ENCODE measurements around the gene BCAR3.

The BCAR3 gene

DNA sequence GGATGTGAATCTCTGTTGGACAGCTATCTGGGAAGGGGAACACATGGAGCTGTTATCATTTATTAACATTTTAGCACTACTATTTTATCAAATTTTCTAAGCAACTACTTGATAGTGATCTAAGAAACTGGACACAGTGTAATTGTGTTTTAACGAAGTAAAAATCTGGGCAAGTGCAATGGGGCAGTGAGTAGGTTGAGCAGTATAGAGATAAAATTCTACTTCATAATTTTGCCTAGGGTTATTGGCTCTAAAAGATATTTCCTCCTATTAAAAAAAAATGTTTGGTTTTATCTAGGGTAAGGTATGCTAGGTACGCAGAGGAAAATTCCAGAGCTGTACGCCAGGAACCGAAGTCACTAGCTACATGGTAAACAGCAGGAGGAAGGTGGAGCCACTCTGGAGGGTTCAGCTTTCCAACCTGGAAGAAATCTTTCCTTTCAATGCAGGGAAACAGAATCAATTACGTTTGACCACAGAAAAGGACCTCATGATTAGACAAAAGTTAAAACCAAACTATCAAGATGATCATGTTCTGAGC is 43.3 kb downstream of the BCAR3 start:
- H3K79me2 ChIP-seq (ENCODE audit: insufficient read depth, low read length), result no peaks in the 10 kb centered on the region

DNA sequence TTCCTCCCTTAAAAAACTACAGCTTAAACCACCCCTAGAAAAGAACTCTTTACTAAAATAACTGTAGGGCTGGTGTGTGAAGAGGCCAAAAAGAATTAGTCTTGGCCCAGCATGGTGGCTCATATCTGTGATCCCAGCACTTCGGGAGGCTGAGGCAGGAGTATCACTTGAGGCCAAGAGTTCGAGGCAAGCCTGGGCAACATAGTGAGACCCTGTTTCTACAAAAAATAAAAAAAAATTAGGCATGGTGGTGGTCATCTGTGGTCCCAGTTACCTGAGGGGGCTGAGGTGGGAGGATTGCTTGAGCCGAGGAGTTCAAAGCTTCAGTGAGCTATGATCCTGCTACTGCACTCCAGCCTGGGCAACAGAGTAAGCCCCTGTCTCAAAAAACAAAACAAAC is 44.9 kb downstream of the BCAR3 start:
- no peak overlapping the region for H3K27ac ChIP-seq (ENCODE audit: low read length)
- no peak for DNase-seq
- no peaks in the 10 kb centered on the region for H3K27me3 ChIP-seq (ENCODE audit: insufficient read depth, low read length, poor library complexity)
- no peaks in the 10 kb centered on the region for H3K9me3 ChIP-seq (ENCODE audit: insufficient read depth, low read length, severe bottlenecking)
- no peaks in the 10 kb centered on the region for H3K4me1 ChIP-seq (ENCODE audit: insufficient read depth, low read length)
- no peaks in the 10 kb centered on the region for H3K36me3 ChIP-seq (ENCODE audit: insufficient read depth, low read length)
- no peak for TF ChIP-seq EZH2 (IDR thresholded peaks at IDR 0.05; ENCODE audit: borderline replicate concordance, low read depth, low read length, severe bottlenecking)
- ATAC-seq (ENCODE audit: insufficient read depth, low read depth), result no peak
- no peak overlapping the region for H3K4me2 ChIP-seq (ENCODE audit: insufficient read depth, low read length)
- H2AFZ ChIP-seq (ENCODE audit: low read depth, low read length), result no peak overlapping the region
- no peaks in the 10 kb centered on the region for H3K79me2 ChIP-seq (ENCODE audit: insufficient read depth, low read length)
- H3K9ac ChIP-seq (ENCODE audit: low read depth, low read length), result no peak overlapping the region
- no peak overlapping the region for H3K4me3 ChIP-seq (ENCODE audit: low read depth in 1 of 2, low read length in 2 of 2)
- H4K20me1 ChIP-seq (ENCODE audit: insufficient read depth, low read length), result no peaks in the 10 kb centered on the region

More for the DNA sequence above, 43.3 kb downstream of the BCAR3 start:
- Histone ChIP-seq H4K20me1 (ENCODE audit: insufficient read depth, low read length) (no peaks in the 10 kb centered on the region), H3K27me3 (ENCODE audit: insufficient read depth, low read length, poor library complexity) (no peaks in the 10 kb centered on the region), H3K4me1 (ENCODE audit: insufficient read depth, low read length) (no peaks in the 10 kb centered on the region), H3K36me3 (ENCODE audit: insufficient read depth, low read length) (no peaks in the 10 kb centered on the region), H3K9ac (ENCODE audit: low read depth, low read length) (no peak overlapping the region), H2AFZ (ENCODE audit: low read depth, low read length) (no peak overlapping the region), H3K4me3 (ENCODE audit: low read depth in 1 of 2, low read length in 2 of 2) (no peak overlapping the region), H3K9me3 (ENCODE audit: insufficient read depth, low read length, severe bottlenecking) (no peaks in the 10 kb centered on the region), H3K27ac (ENCODE audit: low read length) (no peak overlapping the region), H3K4me2 (ENCODE audit: insufficient read depth, low read length) (no peak overlapping the region)
- DNase-seq (no peak), ATAC-seq (ENCODE audit: insufficient read depth, low read depth) (no peak)
- TF ChIP-seq, protein P1, sequence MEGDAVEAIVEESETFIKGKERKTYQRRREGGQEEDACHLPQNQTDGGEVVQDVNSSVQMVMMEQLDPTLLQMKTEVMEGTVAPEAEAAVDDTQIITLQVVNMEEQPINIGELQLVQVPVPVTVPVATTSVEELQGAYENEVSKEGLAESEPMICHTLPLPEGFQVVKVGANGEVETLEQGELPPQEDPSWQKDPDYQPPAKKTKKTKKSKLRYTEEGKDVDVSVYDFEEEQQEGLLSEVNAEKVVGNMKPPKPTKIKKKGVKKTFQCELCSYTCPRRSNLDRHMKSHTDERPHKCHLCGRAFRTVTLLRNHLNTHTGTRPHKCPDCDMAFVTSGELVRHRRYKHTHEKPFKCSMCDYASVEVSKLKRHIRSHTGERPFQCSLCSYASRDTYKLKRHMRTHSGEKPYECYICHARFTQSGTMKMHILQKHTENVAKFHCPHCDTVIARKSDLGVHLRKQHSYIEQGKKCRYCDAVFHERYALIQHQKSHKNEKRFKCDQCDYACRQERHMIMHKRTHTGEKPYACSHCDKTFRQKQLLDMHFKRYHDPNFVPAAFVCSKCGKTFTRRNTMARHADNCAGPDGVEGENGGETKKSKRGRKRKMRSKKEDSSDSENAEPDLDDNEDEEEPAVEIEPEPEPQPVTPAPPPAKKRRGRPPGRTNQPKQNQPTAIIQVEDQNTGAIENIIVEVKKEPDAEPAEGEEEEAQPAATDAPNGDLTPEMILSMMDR (IDR thresholded peaks at IDR 0.05; ENCODE audit: borderline replicate concordance, extremely low read depth, low read length, poor library complexity, severe bottlenecking), result no peak
- TF ChIP-seq EZH2 (IDR thresholded peaks at IDR 0.05; ENCODE audit: borderline replicate concordance, low read depth, low read length, severe bottlenecking), result no peak

DNA sequence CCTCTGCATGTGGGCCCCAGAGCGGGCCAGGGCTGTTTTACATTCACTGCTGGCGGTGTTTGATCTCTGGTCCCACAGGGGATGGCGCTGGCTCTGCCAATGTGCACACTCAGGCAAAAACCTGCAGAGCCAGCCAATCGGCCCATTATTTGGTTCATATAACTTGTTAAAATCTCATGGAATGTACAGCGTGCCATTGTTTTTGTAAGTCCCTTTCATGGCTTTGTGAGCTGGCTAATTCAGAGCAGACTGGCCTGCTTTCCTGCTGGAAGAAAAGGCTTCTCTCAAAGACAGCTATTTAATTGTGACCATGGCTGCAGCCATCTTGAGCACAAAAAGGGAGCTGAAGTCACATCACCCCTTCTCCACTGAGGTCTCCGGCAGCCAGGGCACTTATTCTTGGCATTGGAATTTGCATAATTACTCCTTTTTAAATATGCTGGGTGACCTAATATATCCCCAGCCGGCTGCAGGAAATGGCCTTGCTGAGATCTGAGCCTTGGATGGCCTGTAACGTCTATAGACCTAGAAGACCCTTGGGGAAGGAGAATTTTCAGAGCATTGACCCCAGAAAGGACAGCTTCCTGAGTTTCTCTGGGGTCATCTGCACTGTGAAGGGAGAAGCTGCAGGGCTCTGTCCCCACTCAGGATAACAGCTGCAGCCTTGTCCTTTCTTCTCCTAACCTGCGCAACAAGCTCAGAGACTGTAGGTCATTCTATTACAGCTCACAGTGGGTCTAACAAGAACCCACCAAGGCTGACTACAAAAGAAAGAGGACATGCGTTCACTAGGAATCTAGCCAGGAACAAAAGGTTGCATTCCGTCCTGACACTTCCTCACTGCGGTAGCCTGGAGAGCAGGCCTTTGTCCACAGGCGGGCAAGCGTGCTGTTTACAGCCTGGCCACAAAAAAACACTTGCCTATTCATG is 45.8 kb downstream of the BCAR3 start:
- no peaks in the 10 kb centered on the region for H3K9me3 ChIP-seq (ENCODE audit: insufficient read depth, low read length, severe bottlenecking)
- H3K4me1 ChIP-seq (ENCODE audit: insufficient read depth, low read length), result no peaks in the 10 kb centered on the region
- no peak overlapping the region for H3K9ac ChIP-seq (ENCODE audit: low read depth, low read length)
- DNase-seq (no peak), ATAC-seq (ENCODE audit: insufficient read depth, low read depth) (no peak)
- H3K36me3 ChIP-seq (ENCODE audit: insufficient read depth, low read length), result no peaks in the 10 kb centered on the region
- TF ChIP-seq EZH2 (IDR thresholded peaks at IDR 0.05; ENCODE audit: borderline replicate concordance, low read depth, low read length, severe bottlenecking), result no peak
- TF ChIP-seq, protein P1 (IDR thresholded peaks at IDR 0.05; ENCODE audit: borderline replicate concordance, extremely low read depth, low read length, poor library complexity, severe bottlenecking), result no peak
- no peak overlapping the region for H3K4me3 ChIP-seq (ENCODE audit: low read depth in 1 of 2, low read length in 2 of 2)
- H3K27ac ChIP-seq (ENCODE audit: low read length), result no peak overlapping the region
- H4K20me1 ChIP-seq (ENCODE audit: insufficient read depth, low read length), result no peaks in the 10 kb centered on the region
- H3K27me3 ChIP-seq (ENCODE audit: insufficient read depth, low read length, poor library complexity), result no peaks in the 10 kb centered on the region
- H3K4me2 ChIP-seq (ENCODE audit: insufficient read depth, low read length), result no peak overlapping the region
- H3K79me2 ChIP-seq (ENCODE audit: insufficient read depth, low read length), result no peaks in the 10 kb centered on the region
- no peak overlapping the region for H2AFZ ChIP-seq (ENCODE audit: low read depth, low read length)

DNA sequence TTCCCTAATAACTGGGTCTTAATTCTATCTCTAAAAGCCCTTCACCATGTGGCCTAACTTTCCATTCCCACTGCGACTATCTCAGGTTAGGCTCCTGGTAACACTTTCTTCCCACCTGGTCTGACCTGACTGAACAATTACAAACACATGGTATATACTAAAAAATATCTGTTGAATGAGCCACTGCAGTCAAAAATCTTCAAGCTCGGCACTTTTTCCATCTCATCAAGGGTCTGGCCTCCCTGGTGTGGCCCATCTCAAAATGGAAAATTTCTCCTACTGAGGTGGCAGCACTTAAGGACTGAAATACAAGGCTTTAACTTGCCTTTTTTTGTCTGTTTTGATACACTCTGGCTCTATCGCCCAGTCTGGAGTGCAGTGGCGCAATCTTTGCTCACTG is 48.3 kb downstream of the BCAR3 start:
- no peak overlapping the region for H3K4me2 ChIP-seq (ENCODE audit: insufficient read depth, low read length)
- no peaks in the 10 kb centered on the region for H3K9me3 ChIP-seq (ENCODE audit: insufficient read depth, low read length, severe bottlenecking)
- no peaks in the 10 kb centered on the region for H3K4me1 ChIP-seq (ENCODE audit: insufficient read depth, low read length)
- no peak overlapping the region for H3K27ac ChIP-seq (ENCODE audit: low read length)
- no peak for DNase-seq
- no peaks in the 10 kb centered on the region for H4K20me1 ChIP-seq (ENCODE audit: insufficient read depth, low read length)
- no peaks in the 10 kb centered on the region for H3K27me3 ChIP-seq (ENCODE audit: insufficient read depth, low read length, poor library complexity)
- no peak for ATAC-seq (ENCODE audit: insufficient read depth, low read depth)
- TF ChIP-seq, protein P1 (IDR thresholded peaks at IDR 0.05; ENCODE audit: borderline replicate concordance, extremely low read depth, low read length, poor library complexity, severe bottlenecking), result no peak
- TF ChIP-seq EZH2 (IDR thresholded peaks at IDR 0.05; ENCODE audit: borderline replicate concordance, low read depth, low read length, severe bottlenecking), result no peak
- no peak overlapping the region for H3K9ac ChIP-seq (ENCODE audit: low read depth, low read length)
- no peak overlapping the region for H3K4me3 ChIP-seq (ENCODE audit: low read depth in 1 of 2, low read length in 2 of 2)
- H3K79me2 ChIP-seq (ENCODE audit: insufficient read depth, low read length), result no peaks in the 10 kb centered on the region
- H3K36me3 ChIP-seq (ENCODE audit: insufficient read depth, low read length), result no peaks in the 10 kb centered on the region
- no peak overlapping the region for H2AFZ ChIP-seq (ENCODE audit: low read depth, low read length)
